HepG2 (cell line): Measurements from ENCODE around the gene ACAP3. TPM values are rescaled to one million over a fixed set of nuclear protein-coding genes. Genes with fewer than 3 reads are reported as not detected.
A peak's percentile ranks its signal among the peaks of the same experiment; 100 is the strongest.

Experiments
- HDAC2 ChIP-seq: sonication (generic); formaldehyde crosslinking; IDR thresholded peaks from 2 replicates; pipeline ENCODE4 v1.4.0; 2020; ENCODE audit warnings: missing genetic modification reagents
- SALL2 ChIP-seq: sonication (generic); formaldehyde crosslinking; IDR thresholded peaks from 2 replicates; pipeline ENCODE4 v1.8.1; 2023; ENCODE audit warnings: mild to moderate bottlenecking, missing genetic modification reagents, inconsistent platforms
- ZNF292 ChIP-seq: sonication (generic); formaldehyde crosslinking; IDR thresholded peaks from 2 replicates; pipeline ENCODE4 v1.8.1; 2022; ENCODE audit warnings: mild to moderate bottlenecking, low read depth, missing genetic modification reagents, borderline replicate concordance
- ZNF772 ChIP-seq: sonication (generic); formaldehyde crosslinking; IDR thresholded peaks from 2 replicates; pipeline ENCODE4 v1.5.0; 2020; ENCODE audit warnings: mild to moderate bottlenecking, missing genetic modification reagents
- polyA plus RNA-seq, 8 experiments: library from polyadenylated mRNA; depleted of rRNA in 3 of 8; stranded (reverse) in 7 of 8; unstranded in 1 of 8; fragments of >200 nt; fragmentation: Illumina TruSeq in 4 of 8; extraction: Trizol in 4 of 8; gene quantifications; 2 replicates each; pipeline versions ENCODE4 v1.2.1 to v1.2.3, GENCODE V29; 2011 to 2016; ENCODE audit warnings: low read depth in 4 of 8, missing spikeins in 1 of 8, mixed read lengths in 1 of 8; ENCODE audit not compliant: insufficient read depth in 1 of 8
- total RNA-seq, 5 experiments: library from RNA; depleted of rRNA; stranded (reverse); fragments of >200 nt; fragmentation: Illumina TruSeq; extraction: Trizol; gene quantifications; 2 replicates each; pipeline ENCODE4 v1.2.3, GENCODE V29; 2016; ENCODE audit warnings: low read depth in 1 of 5
- TF ChIP-seq, protein P1 (sequence below): sonication (generic); formaldehyde crosslinking; IDR thresholded peaks from 2 replicates; pipeline ENCODE4 v1.8.0; 2022; ENCODE audit warnings: missing genetic modification reagents, mild to moderate bottlenecking, moderate library complexity, borderline replicate concordance
- TF ChIP-seq, protein P2 (sequence below): sonication (generic); formaldehyde crosslinking; IDR thresholded peaks from 2 replicates; pipeline ENCODE4 v1.4.0; 2020; ENCODE audit warnings: missing genetic modification reagents
- TF ChIP-seq, protein P3 (sequence below): IDR thresholded peaks from 2 replicates; pipeline ENCODE4 v1.6.1; 2016; ENCODE audit warnings: low read depth, missing genetic modification reagents, missing compliant biosample characterization
- TF ChIP-seq, protein P4 (sequence below): sonication (generic); formaldehyde crosslinking; IDR thresholded peaks from 2 replicates; pipeline ENCODE4 v1.8.1; 2022; ENCODE audit warnings: low read depth, mild to moderate bottlenecking, missing genetic modification reagents

The ACAP3 gene
- total and polyA plus RNA-seq, 2 of the 13 experiments (the other 11 are each of a cell fraction or from before 2014, with no cell fraction given), result 29.4 to 50.8 TPM

DNA sequence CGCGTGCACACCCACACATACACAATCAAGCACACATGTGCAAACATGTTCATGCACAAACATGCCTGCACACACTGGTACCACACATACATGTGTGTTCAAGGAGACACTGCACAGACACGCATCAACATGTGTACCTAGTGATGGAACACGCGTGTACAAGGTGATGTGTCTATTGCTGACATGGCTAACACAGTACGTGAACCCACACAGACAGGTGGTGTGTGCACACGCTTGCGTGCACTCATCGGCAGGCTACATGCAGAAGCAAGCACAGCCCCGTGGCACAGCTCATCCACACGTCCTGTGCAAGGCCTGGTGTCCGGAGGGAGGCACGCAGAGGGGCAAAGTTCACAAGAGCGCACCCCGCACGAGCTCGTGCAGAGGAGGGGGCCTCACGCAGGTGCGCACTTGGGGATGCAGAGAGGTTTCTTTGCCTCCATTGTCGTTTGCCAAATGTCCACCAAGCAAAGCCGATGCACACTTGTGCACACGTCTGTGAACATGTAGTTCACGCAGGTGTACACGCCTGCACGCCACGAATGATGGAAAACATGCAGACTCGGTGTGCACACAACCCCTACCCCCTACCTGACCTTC lies 969 bp downstream of the ACAP3 start (continued):
- TF ChIP-seq, protein P1, sequence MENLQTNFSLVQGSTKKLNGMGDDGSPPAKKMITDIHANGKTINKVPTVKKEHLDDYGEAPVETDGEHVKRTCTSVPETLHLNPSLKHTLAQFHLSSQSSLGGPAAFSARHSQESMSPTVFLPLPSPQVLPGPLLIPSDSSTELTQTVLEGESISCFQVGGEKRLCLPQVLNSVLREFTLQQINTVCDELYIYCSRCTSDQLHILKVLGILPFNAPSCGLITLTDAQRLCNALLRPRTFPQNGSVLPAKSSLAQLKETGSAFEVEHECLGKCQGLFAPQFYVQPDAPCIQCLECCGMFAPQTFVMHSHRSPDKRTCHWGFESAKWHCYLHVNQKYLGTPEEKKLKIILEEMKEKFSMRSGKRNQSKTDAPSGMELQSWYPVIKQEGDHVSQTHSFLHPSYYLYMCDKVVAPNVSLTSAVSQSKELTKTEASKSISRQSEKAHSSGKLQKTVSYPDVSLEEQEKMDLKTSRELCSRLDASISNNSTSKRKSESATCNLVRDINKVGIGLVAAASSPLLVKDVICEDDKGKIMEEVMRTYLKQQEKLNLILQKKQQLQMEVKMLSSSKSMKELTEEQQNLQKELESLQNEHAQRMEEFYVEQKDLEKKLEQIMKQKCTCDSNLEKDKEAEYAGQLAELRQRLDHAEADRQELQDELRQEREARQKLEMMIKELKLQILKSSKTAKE (CRISPR knock-in tag), result no peak
- TF ChIP-seq ZNF772 (CRISPR knock-in tag) (no peak), ZNF292 (CRISPR knock-in tag) (no peak), SALL2 (no peak), HDAC2 (peak; percentile 58; the same call in 1 of the 2 replicates)
- TF ChIP-seq, protein P2, sequence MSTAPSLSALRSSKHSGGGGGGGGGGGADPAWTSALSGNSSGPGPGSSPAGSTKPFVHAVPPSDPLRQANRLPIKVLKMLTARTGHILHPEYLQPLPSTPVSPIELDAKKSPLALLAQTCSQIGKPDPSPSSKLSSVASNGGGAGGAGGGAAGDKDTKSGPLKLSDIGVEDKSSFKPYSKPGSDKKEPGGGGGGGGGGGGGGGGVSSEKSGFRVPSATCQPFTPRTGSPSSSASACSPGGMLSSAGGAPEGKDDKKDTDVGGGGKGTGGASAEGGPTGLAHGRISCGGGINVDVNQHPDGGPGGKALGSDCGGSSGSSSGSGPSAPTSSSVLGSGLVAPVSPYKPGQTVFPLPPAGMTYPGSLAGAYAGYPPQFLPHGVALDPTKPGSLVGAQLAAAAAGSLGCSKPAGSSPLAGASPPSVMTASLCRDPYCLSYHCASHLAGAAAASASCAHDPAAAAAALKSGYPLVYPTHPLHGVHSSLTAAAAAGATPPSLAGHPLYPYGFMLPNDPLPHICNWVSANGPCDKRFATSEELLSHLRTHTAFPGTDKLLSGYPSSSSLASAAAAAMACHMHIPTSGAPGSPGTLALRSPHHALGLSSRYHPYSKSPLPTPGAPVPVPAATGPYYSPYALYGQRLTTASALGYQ (CRISPR knock-in tag), result no peak
- TF ChIP-seq, protein P3, sequence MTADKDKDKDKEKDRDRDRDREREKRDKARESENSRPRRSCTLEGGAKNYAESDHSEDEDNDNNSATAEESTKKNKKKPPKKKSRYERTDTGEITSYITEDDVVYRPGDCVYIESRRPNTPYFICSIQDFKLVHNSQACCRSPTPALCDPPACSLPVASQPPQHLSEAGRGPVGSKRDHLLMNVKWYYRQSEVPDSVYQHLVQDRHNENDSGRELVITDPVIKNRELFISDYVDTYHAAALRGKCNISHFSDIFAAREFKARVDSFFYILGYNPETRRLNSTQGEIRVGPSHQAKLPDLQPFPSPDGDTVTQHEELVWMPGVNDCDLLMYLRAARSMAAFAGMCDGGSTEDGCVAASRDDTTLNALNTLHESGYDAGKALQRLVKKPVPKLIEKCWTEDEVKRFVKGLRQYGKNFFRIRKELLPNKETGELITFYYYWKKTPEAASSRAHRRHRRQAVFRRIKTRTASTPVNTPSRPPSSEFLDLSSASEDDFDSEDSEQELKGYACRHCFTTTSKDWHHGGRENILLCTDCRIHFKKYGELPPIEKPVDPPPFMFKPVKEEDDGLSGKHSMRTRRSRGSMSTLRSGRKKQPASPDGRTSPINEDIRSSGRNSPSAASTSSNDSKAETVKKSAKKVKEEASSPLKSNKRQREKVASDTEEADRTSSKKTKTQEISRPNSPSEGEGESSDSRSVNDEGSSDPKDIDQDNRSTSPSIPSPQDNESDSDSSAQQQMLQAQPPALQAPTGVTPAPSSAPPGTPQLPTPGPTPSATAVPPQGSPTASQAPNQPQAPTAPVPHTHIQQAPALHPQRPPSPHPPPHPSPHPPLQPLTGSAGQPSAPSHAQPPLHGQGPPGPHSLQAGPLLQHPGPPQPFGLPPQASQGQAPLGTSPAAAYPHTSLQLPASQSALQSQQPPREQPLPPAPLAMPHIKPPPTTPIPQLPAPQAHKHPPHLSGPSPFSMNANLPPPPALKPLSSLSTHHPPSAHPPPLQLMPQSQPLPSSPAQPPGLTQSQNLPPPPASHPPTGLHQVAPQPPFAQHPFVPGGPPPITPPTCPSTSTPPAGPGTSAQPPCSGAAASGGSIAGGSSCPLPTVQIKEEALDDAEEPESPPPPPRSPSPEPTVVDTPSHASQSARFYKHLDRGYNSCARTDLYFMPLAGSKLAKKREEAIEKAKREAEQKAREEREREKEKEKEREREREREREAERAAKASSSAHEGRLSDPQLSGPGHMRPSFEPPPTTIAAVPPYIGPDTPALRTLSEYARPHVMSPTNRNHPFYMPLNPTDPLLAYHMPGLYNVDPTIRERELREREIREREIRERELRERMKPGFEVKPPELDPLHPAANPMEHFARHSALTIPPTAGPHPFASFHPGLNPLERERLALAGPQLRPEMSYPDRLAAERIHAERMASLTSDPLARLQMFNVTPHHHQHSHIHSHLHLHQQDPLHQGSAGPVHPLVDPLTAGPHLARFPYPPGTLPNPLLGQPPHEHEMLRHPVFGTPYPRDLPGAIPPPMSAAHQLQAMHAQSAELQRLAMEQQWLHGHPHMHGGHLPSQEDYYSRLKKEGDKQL (CRISPR knock-in tag), result no peak
- TF ChIP-seq, protein P4, sequence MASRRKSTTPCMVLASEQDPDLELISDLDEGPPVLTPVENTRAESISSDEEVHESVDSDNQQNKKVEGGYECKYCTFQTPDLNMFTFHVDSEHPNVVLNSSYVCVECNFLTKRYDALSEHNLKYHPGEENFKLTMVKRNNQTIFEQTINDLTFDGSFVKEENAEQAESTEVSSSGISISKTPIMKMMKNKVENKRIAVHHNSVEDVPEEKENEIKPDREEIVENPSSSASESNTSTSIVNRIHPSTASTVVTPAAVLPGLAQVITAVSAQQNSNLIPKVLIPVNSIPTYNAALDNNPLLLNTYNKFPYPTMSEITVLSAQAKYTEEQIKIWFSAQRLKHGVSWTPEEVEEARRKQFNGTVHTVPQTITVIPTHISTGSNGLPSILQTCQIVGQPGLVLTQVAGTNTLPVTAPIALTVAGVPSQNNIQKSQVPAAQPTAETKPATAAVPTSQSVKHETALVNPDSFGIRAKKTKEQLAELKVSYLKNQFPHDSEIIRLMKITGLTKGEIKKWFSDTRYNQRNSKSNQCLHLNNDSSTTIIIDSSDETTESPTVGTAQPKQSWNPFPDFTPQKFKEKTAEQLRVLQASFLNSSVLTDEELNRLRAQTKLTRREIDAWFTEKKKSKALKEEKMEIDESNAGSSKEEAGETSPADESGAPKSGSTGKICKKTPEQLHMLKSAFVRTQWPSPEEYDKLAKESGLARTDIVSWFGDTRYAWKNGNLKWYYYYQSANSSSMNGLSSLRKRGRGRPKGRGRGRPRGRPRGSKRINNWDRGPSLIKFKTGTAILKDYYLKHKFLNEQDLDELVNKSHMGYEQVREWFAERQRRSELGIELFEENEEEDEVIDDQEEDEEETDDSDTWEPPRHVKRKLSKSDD, result peak; percentile 62; the same call in 1 of the 2 replicates
